Measurements from ENCODE around the gene PPFIBP2. TPM values are rescaled to one million over a fixed set of nuclear protein-coding genes. Genes with fewer than 3 reads are reported as not detected.

The PPFIBP2 gene
- 1.5 and 2.5 TPM in 2 replicates for total RNA-seq (2014; rRNA removed; shearing (Covaris generic))
- 1.2 and 12.8 TPM in 2 replicates for polyA plus RNA-seq (2014; cell fraction: nucleus; rRNA removed)

- peak; percentile 41 for DNase-seq (ENCODE audit: extremely low read depth, low read depth)
Measured at GRCh38 chr11:7513234-7514098, at the start of gene PPFIBP2. PPFIBP2 (plus strand) TSS chr11:7513999; CDS start chr11:7549476, 35,477 bp downstream.

DNA sequence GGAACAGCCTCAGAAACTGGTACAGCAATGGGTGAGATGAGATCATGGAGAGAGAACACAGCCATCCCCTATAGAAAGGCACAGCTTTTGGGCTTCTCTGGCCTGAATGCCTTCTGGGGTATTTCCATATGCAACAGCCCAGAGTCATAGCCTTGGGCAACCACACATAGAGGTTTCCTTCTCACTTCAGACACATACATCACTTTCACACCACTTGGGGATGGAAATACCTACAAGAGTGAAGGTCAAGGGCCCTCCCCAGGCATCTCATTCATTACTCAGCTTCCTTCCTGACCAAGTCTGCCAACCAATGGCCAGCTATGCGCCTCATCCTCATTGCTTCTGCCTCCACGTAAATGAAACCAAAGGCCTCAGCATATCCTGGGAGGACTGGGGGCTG is 46.1 kb upstream of the PPFIBP2 start:
- DNase-seq (ENCODE audit: extremely low read depth, low read depth): no peak

GRCh38 chr11:7469351-7469865 is 44.4 kb upstream of the PPFIBP2 start:
- DNase-seq (ENCODE audit: extremely low read depth, low read depth): no peak

DNA sequence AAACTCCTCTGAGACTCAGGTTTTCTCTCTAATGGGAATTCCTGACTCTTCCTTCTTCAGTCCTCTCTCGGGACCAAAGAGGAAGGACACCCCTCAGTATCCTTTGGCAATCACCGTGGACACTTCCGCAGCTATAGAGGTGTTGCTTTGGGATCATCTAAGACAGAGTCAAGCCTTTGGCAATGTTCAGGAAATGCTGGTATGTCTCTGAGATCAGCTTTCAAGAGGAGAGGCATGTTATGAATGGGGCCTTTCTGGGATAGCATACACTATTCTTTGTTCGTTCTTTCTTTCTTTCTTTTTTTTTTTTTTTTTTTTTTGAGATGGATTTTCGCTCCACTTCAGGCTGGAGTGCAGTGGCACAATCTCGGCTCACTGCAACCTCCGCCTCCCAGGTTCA is 42.7 kb upstream of the PPFIBP2 start:
- no peak for DNase-seq (ENCODE audit: extremely low read depth, low read depth)

GRCh38 chr11:7473717-7474116 is 40.1 kb upstream of the PPFIBP2 start:
- DNase-seq (ENCODE audit: extremely low read depth, low read depth): no peak

DNA sequence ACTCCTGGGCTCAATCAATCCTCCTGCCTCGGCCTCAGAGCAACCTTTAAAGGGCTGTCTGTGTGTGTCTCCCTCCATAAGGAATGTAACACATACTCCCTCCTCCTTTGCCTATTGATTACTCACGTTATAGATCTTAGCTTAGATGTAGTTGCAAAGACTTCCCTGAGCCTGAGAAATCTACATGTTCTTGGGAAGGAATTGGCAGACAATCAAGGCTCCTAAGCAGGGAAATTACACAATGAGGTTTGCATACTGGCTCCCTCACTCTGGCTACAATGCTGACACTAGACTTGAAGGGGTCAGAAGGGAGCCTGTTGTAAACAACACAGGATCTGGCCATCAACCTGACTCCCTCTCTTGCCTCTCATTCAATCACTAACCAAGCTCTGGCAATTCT is 33.7 kb upstream of the PPFIBP2 start:
- no peak for DNase-seq (ENCODE audit: extremely low read depth, low read depth)

DNA sequence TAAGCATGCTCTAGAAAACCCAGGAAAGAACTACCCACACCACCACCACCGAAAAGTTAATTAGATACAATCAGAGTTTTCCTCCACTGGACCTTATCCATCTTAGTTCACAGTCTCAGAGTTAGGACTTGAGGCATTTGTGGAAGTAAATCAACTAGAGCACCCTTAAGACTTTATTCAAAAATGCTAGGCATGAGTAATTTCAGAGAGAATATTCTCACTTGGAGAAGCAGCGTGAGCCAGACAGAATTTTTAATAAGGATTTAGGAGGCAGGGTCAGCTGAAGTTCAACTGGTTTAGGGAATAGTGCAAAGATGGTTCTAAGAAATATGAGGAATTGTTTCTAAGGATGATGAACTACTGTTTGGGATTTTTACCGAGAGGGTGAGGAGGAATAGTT is 29.7 kb upstream of the PPFIBP2 start:
- DNase-seq (ENCODE audit: extremely low read depth, low read depth): no peak

- DNase-seq (ENCODE audit: extremely low read depth, low read depth): no peak
Measured at GRCh38 chr11:7484645-7485044, 29.2 kb upstream of the PPFIBP2 start.

GRCh38 chr11:7485186-7486097 is 28.4 kb upstream of the PPFIBP2 start, which contains the start of gene OLFML1:
OLFML1 (plus strand) TSS chr11:7485506; CDS start chr11:7485876, 370 bp downstream.
- no peak for DNase-seq (ENCODE audit: extremely low read depth, low read depth)

DNA sequence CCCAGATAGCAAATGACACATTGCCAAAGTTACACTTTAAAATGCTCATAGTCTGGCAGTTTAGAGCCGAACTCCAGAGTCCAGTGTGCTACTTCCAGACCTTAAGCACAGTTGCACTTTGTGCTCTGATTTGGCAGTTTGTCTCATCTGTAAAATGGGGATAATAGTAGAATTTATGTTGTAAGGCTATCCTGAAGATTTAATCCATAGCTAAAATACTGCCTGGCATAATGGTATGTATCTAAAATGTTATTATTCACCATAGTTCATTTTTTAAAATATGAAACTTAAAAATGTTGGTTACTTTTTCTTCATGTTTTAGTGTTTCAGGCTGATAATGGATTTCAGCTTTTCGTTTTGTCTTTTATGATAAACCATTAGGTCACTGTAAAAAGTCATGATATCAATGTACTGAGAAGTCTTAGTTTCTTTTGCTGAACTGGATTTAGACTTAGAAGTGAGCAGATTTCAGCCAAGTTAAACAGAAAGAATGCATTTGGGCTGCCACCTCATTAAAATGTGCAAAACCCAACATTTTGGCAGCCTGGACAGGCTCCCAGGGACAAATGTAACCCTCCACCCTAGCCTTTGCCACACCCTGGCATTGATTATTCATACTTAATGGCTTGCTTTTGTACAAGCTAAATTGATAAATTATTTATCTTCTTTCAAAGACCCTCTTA is 27.6 kb upstream of the PPFIBP2 start:
- no peak for DNase-seq (ENCODE audit: extremely low read depth, low read depth)

DNA sequence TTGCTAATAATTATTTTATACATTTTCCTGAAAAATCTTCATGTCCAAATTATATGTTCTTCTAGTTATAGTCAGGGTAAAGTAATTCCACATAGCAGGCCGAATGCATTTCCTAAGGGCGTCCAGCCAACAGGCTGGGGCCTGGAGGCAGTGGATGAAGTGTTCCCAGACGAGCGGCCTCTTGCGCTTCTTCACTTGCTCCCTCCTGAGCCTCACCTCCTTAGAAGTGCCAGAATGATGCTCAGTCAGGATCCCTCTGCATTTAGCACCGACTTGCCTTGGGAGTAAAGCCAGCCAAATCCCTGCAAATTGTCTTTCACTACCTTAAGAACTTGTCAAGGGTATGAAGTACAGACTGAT is 27.0 kb upstream of the PPFIBP2 start:
- no peak for DNase-seq (ENCODE audit: extremely low read depth, low read depth)

DNA sequence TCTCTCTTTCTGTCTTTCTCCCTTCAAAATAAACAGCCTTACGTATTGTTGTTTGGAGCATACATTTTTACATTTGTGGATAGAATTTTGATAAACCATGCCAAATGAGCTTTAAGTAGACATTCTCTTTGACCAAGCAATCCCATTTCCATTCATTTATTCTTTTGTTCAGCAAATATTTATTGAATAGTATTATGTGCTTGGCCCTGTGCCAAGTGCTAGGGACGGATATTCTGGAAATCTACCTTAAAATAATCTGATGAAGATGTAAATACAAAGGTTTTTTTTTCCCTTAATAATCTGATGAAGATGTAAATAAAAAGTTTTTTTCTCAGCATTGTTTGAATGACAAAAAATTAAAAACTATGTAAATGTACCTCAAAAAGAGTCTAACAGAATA is 26.4 kb upstream of the PPFIBP2 start:
- DNase-seq (ENCODE audit: extremely low read depth, low read depth): no peak

- no peak for DNase-seq (ENCODE audit: extremely low read depth, low read depth)
Measured at GRCh38 chr11:7488681-7489080, 25.1 kb upstream of the PPFIBP2 start.

DNA sequence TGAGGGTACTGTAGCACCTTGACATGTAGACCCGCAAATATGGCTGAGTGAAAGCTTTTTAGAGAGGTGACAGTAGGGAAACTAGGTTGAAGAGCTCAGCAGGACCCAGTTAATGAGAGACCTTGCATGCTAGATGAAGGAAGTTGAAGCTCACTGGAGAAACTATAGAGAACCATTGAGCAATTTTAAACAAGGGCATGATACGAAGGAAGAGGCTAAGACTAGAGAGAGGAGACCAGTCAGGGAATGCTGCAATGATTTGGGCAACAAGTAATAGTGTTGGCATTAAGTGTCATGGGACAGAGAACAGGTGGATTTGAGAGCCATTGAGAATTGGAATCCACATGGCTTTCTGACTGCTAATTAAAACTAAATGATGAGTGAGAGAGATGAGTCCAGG is 24.4 kb upstream of the PPFIBP2 start:
- DNase-seq (ENCODE audit: extremely low read depth, low read depth): no peak

DNA sequence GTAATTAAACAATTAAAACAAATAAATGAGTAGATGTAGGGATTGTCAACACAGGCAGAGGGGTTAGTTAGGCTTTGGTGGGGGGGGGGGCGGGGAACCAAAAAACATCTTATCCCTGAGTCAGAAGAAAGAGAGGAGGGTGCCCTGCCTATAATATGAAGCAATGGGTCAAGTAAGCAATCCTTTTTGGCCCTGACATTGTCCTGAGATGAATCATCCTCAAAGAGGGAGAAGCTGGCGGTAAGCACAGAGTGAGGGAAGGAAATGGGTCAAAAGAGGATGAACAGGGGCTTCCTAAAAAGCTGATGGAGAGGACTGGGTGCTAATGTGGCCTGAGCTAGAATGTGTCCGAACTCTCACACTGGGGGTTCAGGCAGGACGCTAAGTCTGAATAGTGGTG is 23.7 kb upstream of the PPFIBP2 start:
- DNase-seq (ENCODE audit: extremely low read depth, low read depth): no peak

- no peak for DNase-seq (ENCODE audit: extremely low read depth, low read depth)
Measured at GRCh38 chr11:7490535-7490934, 23.3 kb upstream of the PPFIBP2 start.

DNA sequence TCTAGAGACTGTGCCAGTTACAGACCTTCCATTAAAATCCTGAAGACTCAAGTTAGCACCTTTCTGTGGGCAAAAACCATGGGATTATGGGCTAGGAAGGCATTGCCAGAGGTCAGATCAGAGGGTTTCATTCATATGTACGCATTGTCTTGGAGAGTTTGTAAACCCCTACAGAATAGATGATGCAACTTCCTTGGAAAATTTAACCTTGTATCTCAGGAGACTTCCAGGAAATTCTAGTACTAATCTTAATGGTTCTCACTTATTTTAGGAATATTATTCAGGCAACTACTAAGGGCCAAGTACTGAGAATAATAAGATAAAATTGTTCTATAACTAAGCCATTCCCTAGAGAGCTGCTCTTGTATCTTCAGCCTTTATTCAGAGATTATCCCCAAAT is 21.5 kb upstream of the PPFIBP2 start:
- DNase-seq (ENCODE audit: extremely low read depth, low read depth): no peak

DNA sequence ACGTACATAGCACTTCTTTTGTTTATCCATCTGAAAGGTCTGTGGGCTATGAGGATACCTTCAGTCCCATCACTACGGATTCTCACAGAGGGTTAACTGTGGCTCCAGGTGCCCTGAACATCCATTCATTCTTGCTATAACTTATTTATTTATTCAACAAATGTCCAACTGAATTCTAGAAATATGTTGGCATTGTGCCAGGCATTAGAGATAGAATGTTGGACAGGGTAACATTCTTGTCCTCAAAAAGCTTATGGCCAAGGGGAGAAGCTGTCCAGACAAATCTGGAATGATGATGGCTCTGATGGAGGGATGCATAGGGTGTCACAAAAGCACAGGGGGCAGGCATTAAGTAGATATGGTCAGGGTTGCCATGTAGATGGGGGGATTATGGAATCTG is 20.1 kb upstream of the PPFIBP2 start:
- DNase-seq (ENCODE audit: extremely low read depth, low read depth): no peak

- no peak for DNase-seq (ENCODE audit: extremely low read depth, low read depth)
Measured at GRCh38 chr11:7494086-7494745, 19.6 kb upstream of the PPFIBP2 start.

DNA sequence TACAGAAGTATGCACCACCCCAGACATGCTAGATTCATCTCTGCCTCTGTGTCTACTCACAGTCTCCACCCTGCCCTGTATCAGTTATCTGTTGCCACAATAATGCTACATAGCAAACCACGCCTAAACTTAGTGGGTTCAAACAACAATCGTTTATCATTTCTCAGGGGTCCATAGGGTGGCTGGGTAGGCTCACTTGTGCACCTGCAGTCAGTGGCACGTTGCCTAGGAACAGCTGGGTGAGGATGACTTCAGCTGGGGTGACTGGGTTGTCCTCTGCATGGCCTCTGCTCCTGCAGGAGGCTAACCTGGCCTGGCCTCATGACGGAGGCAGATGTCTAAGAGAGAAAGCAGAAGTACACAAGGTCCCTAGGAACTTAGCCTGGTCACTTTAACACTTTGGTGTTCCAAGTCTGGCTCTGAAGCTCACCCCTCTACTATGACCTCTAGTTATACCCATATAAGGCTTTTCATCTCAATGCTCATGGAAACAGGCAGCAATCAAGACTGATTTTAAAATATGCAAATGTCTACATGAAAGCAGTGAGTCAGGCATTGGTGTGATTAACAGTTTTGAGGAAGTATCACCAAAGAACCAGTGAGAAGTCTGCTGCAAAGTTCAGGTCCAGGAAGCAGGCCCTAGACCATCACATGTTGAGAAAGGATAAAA is 17.8 kb upstream of the PPFIBP2 start:
- no peak for DNase-seq (ENCODE audit: extremely low read depth, low read depth)

Measured in NCI-H460 (cell line).